BJ (cell line): Measurements from ENCODE around the gene CTTNBP2. TPM values are rescaled to one million over a fixed set of nuclear protein-coding genes. Genes with fewer than 3 reads are reported as not detected.

ENCODE experiments used
- CTCF ChIA-PET: fragments of 350-600 bp; formaldehyde crosslinking; extraction: SDS; loops from one replicate; lab custom pipeline; 2021; ENCODE audit warnings: antibody characterized with exemption, inconsistent platforms; lab: Yijun Ruan, JAX
- POLR2A ChIA-PET: fragments of 300-600 bp; sonication (Branson Sonifier 250); formaldehyde crosslinking; extraction: SDS; loops from one replicate; lab custom pipeline; 2021; ENCODE audit warnings: antibody characterized with exemption; lab: Charles Lee
- DNase-seq: peaks from one replicate; pipeline ENCODE4 v3.0.0-alpha.2; 2011; ENCODE audit warnings: low read depth
- H3K27me3 ChIP-seq: 2 replicates; pipeline ENCODE4 v1.6.0; 2011; ENCODE audit warnings: low read length; ENCODE audit not compliant: control insufficient read depth, insufficient read depth
- H3K36me3 ChIP-seq: 2 replicates; pipeline ENCODE4 v1.5.1; 2011; ENCODE audit warnings: low read length; ENCODE audit not compliant: control insufficient read depth, insufficient read depth
- H3K4me3 ChIP-seq: 2 replicates; pipeline ENCODE4 v1.5.1; 2011; ENCODE audit warnings: low read depth, mild to moderate bottlenecking, control low read depth, low read length
- polyA plus RNA-seq: library from polyadenylated mRNA; depleted of rRNA; stranded (reverse); fragments of >200 nt; gene quantifications from 2 replicates; pipeline ENCODE4 v1.2.3, GENCODE V29; 2011
- TF ChIP-seq, protein P1 (sequence below): IDR thresholded peaks from 2 replicates; pipeline ENCODE4 v1.5.1; 2011; ENCODE audit warnings: low read depth, mild to moderate bottlenecking, control low read depth, inconsistent platforms, low read length, moderate library complexity; ENCODE audit not compliant: insufficient read depth

CTTNBP2 gene
- polyA plus RNA-seq, 1 experiment, result 0.34 TPM

DNA sequence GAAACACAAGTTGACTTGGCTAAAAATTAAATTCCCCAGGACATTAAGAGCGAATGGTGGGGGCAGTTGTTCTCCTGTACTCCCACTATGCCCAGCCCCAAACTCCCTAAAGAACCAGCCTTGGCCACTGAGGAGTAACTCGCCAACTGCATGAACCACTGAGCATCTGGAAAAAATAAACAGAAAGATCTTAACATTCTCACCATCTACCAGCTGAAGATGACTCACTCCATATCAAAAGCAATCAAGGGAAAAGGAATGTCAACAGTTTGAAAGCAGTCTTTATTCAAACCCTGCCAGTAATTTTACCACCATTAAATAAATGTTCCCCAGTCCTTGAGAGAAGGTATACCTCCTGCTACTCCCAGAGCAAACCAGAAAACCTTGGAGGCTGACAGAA lies 45.4 kb downstream of the CTTNBP2 start:
- Histone ChIP-seq H3K36me3 (no peaks in the 10 kb centered on the region), H3K4me3 (no peak overlapping the region), H3K27me3 (no peaks in the 10 kb centered on the region)
- TF ChIP-seq, protein P1, sequence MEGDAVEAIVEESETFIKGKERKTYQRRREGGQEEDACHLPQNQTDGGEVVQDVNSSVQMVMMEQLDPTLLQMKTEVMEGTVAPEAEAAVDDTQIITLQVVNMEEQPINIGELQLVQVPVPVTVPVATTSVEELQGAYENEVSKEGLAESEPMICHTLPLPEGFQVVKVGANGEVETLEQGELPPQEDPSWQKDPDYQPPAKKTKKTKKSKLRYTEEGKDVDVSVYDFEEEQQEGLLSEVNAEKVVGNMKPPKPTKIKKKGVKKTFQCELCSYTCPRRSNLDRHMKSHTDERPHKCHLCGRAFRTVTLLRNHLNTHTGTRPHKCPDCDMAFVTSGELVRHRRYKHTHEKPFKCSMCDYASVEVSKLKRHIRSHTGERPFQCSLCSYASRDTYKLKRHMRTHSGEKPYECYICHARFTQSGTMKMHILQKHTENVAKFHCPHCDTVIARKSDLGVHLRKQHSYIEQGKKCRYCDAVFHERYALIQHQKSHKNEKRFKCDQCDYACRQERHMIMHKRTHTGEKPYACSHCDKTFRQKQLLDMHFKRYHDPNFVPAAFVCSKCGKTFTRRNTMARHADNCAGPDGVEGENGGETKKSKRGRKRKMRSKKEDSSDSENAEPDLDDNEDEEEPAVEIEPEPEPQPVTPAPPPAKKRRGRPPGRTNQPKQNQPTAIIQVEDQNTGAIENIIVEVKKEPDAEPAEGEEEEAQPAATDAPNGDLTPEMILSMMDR, result no peak
- peak; percentile 32 for DNase-seq
- POLR2A ChIA-PET, result no interaction called here
- CTCF ChIA-PET, result no interaction called here

DNA sequence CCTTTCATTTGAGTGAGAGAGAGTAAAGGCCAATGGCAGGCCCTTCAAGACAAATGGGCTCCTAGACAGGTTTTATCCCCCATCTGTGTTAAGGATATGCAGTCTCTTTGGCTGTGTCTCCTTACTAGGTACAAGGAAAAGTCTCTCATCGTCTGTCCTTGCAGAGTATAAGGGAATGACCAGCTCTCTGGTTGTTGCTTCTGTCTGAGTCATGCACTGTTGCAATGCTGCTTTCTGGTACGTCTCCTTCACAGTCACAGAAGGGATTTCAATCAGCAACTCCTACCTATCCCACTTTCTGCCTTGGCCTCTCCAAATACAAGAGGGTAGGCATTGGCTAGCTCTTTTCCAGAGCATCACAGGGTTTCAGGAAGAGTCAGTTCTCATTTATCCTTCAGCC lies 48.1 kb downstream of the CTTNBP2 start:
- ChIA-PET POLR2A (no interaction called here), CTCF (no interaction called here)
- Histone ChIP-seq H3K27me3 (no peaks in the 10 kb centered on the region), H3K4me3 (no peak overlapping the region), H3K36me3 (no peaks in the 10 kb centered on the region)
- no peak for DNase-seq
- TF ChIP-seq, protein P1, result no peak

DNA sequence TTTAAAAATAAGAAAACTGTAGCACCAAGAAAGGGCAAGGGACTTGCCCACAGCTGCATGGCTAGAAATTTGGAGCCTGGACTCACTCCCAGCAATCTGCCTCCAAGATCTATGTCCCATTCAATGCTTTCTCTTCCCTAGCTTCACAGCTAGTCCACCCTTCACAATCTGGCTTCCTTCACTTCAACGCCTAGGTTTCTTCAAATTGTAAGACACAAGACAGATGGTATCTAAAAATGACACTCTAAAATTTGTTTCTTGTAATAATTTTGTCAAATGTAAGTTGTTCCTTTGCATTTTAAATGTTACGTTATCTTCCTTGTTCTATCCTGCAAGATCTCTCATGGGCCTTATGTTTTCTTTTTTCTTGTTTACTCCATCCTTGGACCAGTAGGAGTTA lies 48.6 kb downstream of the CTTNBP2 start:
- Histone ChIP-seq H3K36me3 (no peaks in the 10 kb centered on the region), H3K4me3 (no peak overlapping the region), H3K27me3 (no peaks in the 10 kb centered on the region)
- CTCF ChIA-PET, result no interaction called here
- POLR2A ChIA-PET, result no interaction called here
- DNase-seq, result no peak
- TF ChIP-seq, protein P1, result no peak

DNA sequence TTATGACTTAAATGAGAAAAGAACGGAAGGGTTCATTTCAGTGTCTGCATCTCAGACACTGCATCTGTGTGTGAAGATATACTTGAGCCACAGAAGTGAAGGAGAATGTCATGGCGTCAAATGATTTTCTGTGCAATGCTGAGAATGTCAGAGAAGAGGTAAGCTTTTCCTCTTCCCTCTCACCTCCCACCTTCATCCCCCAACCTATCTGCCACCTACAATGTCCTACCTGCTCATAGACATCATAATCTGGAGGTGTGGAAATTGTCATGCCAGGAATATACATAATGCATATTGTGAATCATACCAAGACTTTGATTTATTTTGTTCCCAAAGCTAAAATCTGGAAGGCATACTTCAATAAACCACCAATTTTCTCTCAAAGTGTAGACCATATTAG lies 53.7 kb downstream of the CTTNBP2 start:
- Histone ChIP-seq H3K4me3 (no peak overlapping the region), H3K36me3 (no peaks in the 10 kb centered on the region), H3K27me3 (no peaks in the 10 kb centered on the region)
- ChIA-PET POLR2A (no interaction called here), CTCF (no interaction called here)
- TF ChIP-seq, protein P1, result no peak
- no peak for DNase-seq

DNA sequence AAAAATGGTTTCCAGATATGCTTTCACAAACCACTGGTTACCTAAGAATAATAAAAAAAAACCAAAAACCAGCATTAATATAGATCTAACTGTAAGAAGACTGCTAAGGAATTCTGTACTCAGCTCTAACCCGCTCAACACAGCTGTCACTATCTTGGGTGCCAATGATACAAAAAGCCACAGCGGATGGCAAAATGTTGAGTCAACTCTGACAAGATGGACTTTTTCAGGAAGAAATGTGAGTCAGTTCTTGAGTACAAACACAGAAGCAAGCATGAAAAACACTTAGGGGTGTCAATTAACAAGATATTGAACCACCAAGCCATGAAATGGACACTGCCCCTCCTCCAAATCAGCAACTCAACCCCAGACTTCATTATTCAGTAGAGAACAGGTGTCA lies 55.0 kb downstream of the CTTNBP2 start:
- TF ChIP-seq, protein P1, result no peak
- Histone ChIP-seq H3K36me3 (no peaks in the 10 kb centered on the region), H3K27me3 (no peaks in the 10 kb centered on the region), H3K4me3 (no peak overlapping the region)
- ChIA-PET CTCF (no interaction called here), POLR2A (no interaction called here)
- no peak for DNase-seq
